ENCODE results near the gene CLIP4.

CLIP4 gene

GRCh38 chr2:29223851-29224692, 108.9 kb downstream of the CLIP4 start:
- DNase-seq = no peak

GRCh38 chr2:29224693-29225551, 109.7 kb downstream of the CLIP4 start:
- DNase-seq = no peak

GRCh38 chr2:29225814-29226213, 110.6 kb downstream of the CLIP4 start:
- DNase-seq = no peak

DNA sequence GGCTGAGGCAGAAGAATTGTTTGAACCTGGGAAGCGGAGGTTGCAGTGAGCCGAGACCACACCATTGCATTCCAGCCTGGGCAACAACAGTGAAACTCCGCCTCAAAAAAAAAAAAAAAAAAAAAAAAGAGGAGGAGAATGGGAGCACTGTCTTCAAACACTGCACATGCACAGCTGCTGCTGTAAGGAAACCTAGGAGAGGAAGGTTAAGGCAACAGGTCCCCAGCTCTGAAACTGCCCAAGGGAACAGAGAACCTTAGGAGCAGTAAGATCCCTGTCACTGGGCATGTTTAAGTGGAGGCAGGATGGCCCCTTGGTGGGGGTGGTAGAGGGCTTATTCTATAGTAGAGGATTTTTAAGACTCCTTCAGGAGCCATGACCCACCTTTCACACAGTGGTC, 111.2 kb downstream of the CLIP4 start:
- no peak for DNase-seq

GRCh38 chr2:29226808-29227207, 111.6 kb downstream of the CLIP4 start:
- no peak for DNase-seq

GRCh38 chr2:29227935-29228675, 112.9 kb downstream of the CLIP4 start:
- DNase-seq = no peak

- DNase-seq = no peak
Observed at GRCh38 chr2:29228947-29229346, 113.7 kb downstream of the CLIP4 start.

GRCh38 chr2:29229640-29230039, 114.4 kb downstream of the CLIP4 start:
- no peak for DNase-seq

GRCh38 chr2:29232041-29232440, 116.8 kb downstream of the CLIP4 start:
- DNase-seq = no peak

GRCh38 chr2:29233428-29233827, 118.2 kb downstream of the CLIP4 start:
- no peak for DNase-seq

DNA sequence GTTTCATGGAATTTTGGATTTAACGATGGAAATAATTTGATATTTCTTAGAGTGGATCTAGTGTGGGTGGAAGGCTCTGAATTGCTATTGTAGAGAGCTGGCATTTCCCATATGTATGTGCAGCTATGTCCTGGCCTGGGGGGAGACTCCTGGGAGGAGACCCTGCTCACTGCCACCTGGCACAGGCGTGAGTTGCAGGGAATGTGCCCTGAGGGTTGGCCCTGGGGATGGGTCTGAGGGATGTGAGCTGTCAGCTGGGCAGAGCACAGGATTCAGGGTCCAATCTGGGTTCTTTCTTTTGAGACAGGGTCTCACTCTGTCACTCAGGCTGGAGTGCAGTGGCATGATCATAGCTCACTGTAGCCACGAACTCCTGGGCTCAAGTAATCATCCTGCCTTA, 120.2 kb downstream of the CLIP4 start:
- no peak for DNase-seq

GRCh38 chr2:29236074-29236473, 120.9 kb downstream of the CLIP4 start:
- DNase-seq = no peak

DNA sequence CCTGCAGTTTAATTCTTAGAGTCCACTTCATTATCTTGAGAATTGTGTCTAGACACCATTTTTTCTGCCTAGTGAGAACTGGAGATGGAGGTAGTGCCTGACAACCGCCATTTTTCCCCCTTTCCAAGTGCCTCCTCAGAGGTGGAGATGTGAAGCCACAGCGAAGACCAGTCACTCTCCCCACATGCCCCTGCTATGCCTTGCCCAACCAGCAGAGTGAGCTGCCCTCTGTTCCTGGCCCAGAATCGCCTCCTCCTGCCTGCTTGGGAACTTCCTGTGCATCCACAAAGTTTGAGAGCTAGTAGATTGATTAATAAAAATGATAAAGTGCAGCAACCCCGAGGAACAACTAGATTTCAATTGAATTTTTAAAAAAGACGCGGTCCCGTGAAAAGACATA, 123.3 kb downstream of the CLIP4 start:
- no peak for DNase-seq
